Heart left ventricle (tissue), 13 donors: ENCODE data around the gene CSRP1.

Source experiments
- POLR2A ChIP-seq, 2 donors: fragments of 450-650 bp; IDR thresholded peaks; one replicate each; pipeline ENCODE4 v1.6.1; 2017; ENCODE audit warnings: antibody characterized with exemption in 2 of 2, mild to moderate bottlenecking in 2 of 2, moderate library complexity in 2 of 2
- TF ChIP-seq, protein P1 (sequence below), 12 donors: fragments of 200-600 bp; sonication (generic) in 4 of 12; IDR thresholded peaks; one replicate each; pipeline versions ENCODE4 v1.5.0 to v1.8.0; 2018 to 2022; ENCODE audit warnings: antibody characterized with exemption in 12 of 12, mild to moderate bottlenecking in 5 of 12
- donor health status: ischemic (EF 13 %, LVEDD 7.1; RV severe dilation, severe dysfunction).
- donor health status: DM: no; HTN: yes; CAD: no.
- donor health status: DM: no; HTN: no; CAD: no.
- donor health status: ischemic (EF 25% LVEDD 6.9; RV normal size, moderate dysfunction).
- donor health status: ischemic (EF 25% LVEDD 5.7; RV mildly dilated, moderate dysfunction).
- donor health status: ischemic (EF 35%, LVEDD 5.7; RV mildly dilated, moderate dysfunction).
- donor health status: nonischemic (EF 11% LVEDD 7.7; RV severe dilation, severe dysfunction).
- donor health status: DM: yes; HTN: yes; CAD: no.
- donor health status: PGD.
- donor health status: ischemic (EF 29% LVEDD 5.4; RV normal size, mild dysfunction).
- donor health status: nonischemic (EF 23%, LVEDD 6.1; RV moderate dilation, normal function).

DNA sequence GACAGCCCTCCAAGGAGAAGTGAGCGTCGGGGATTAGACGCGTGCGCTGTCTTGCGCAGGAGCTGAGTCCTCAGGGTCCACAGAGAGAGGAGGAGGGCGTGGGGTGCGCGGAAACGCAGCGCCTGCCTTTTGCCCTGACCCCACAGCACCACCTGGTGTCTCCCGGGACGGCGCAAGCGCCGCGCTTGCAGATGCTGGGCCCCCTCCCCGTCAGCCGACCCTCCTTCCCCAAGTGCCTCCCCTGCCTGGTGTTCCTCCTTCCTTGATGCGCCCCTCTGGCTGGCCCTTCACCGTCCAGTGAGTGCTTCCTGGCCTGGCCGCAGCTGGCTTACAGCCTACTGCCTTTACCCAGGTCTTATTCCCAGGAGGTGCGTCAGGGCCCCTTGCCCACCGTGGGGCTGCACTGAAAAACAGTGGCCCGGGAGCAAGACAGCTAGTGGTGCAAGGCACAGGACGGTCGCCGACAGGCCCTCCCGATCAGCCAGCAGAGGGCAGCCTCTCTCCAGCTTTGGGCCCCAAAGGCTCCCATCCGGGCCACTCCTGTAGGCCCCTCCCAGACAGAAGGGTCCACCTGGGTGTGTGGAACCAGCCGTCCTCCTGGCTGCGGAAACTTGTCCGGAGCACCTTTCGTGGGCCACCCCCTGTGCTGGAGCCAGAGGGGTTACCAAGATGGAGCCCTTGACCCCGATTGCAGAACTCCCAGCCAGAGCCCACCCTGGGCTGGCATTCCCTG is 25.0 kb downstream of the CSRP1 start:
- TF ChIP-seq, protein P1, sequence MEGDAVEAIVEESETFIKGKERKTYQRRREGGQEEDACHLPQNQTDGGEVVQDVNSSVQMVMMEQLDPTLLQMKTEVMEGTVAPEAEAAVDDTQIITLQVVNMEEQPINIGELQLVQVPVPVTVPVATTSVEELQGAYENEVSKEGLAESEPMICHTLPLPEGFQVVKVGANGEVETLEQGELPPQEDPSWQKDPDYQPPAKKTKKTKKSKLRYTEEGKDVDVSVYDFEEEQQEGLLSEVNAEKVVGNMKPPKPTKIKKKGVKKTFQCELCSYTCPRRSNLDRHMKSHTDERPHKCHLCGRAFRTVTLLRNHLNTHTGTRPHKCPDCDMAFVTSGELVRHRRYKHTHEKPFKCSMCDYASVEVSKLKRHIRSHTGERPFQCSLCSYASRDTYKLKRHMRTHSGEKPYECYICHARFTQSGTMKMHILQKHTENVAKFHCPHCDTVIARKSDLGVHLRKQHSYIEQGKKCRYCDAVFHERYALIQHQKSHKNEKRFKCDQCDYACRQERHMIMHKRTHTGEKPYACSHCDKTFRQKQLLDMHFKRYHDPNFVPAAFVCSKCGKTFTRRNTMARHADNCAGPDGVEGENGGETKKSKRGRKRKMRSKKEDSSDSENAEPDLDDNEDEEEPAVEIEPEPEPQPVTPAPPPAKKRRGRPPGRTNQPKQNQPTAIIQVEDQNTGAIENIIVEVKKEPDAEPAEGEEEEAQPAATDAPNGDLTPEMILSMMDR (IDR thresholded peaks at IDR 0.05) = peak; percentile 84 to 97 (median 93)
- peak in 1 of 2 donors; percentile 10 for TF ChIP-seq POLR2A (IDR thresholded peaks at IDR 0.05)
